GM23338 (cell line): ENCODE data around the gene ME2. TPM values are rescaled to one million over a fixed set of nuclear protein-coding genes. Genes with fewer than 3 reads are reported as not detected.

Experiments used
- ATAC-seq: fragments of 200-7000 bp; cut with Tn5 transposase; 3 replicates; pipeline ENCODE4 v1.9.1; 2020
- DNase-seq: peaks from one replicate; pipeline ENCODE4 v3.0.0-alpha.2; 2015; ENCODE audit warnings: low spot score
- H2AFZ ChIP-seq: fragments of 200-600 bp; sonication (generic); 2 replicates; pipeline ENCODE4 v1.8.0; 2016; ENCODE audit warnings: antibody characterized with exemption, mild to moderate bottlenecking, moderate library complexity
- H3F3A ChIP-seq: fragments of 200-600 bp; sonication (generic); replicated peaks from 2 replicates; pipeline ENCODE4 v1.8.0; 2017; ENCODE audit warnings: antibody characterized with exemption, mixed run types, low read depth
- H3K27ac ChIP-seq: fragments of 200-600 bp; sonication (generic); 2 replicates; pipeline ENCODE4 v1.6.1; 2016; ENCODE audit warnings: low read depth
- H3K27me3 ChIP-seq: fragments of 200-600 bp; sonication (generic); 2 replicates; pipeline ENCODE4 v1.8.0; 2016; ENCODE audit warnings: mild to moderate bottlenecking, mixed run types, moderate library complexity; ENCODE audit not compliant: insufficient read depth
- H3K36me3 ChIP-seq: fragments of 200-600 bp; sonication (generic); 2 replicates; pipeline ENCODE4 v1.8.0; 2016; ENCODE audit warnings: mild to moderate bottlenecking; ENCODE audit not compliant: insufficient read depth
- H3K4me1 ChIP-seq: fragments of 200-600 bp; sonication (generic); 2 replicates; pipeline ENCODE4 v1.8.0; 2016; ENCODE audit warnings: mild to moderate bottlenecking, moderate library complexity; ENCODE audit not compliant: insufficient read depth
- H3K4me2 ChIP-seq: fragments of 200-600 bp; sonication (generic); 2 replicates; pipeline ENCODE4 v1.7.1; 2017; ENCODE audit warnings: mixed run types
- H3K4me3 ChIP-seq: fragments of 200-600 bp; sonication (generic); 2 replicates; pipeline ENCODE4 v1.6.1; 2016; ENCODE audit warnings: mixed run types
- H3K79me2 ChIP-seq: fragments of 200-600 bp; sonication (generic); replicated peaks from 2 replicates; pipeline ENCODE4 v1.8.0; 2017; ENCODE audit warnings: mild to moderate bottlenecking; ENCODE audit not compliant: insufficient read depth
- H3K9me2 ChIP-seq: fragments of 200-600 bp; sonication (generic); 2 replicates; pipeline ENCODE4 v1.8.0; 2017; ENCODE audit not compliant: insufficient read depth
- H4K20me1 ChIP-seq: fragments of 200-600 bp; sonication (generic); replicated peaks from 2 replicates; pipeline ENCODE4 v1.8.0; 2017; ENCODE audit warnings: mild to moderate bottlenecking; ENCODE audit not compliant: insufficient read depth
- H3K27ac Mint-ChIP-seq: 2 replicates; pipeline ENCODE4 v1.8.0; 2020; ENCODE audit warnings: inconsistent platforms, mild to moderate bottlenecking, moderate library complexity, mixed read lengths
- H3K27me3 Mint-ChIP-seq: 3 replicates; pipeline ENCODE4 v1.8.0; 2022; ENCODE audit warnings: low read depth, mild to moderate bottlenecking, moderate library complexity, mixed read lengths, inconsistent platforms; ENCODE audit not compliant: insufficient read depth, poor library complexity
- H3K36me3 Mint-ChIP-seq: 3 replicates; pipeline ENCODE4 v1.8.0; 2021; ENCODE audit warnings: low read depth, mild to moderate bottlenecking, inconsistent platforms, moderate library complexity, mixed read lengths
- H3K4me1 Mint-ChIP-seq: 3 replicates; pipeline ENCODE4 v1.8.0; 2020; ENCODE audit warnings: mild to moderate bottlenecking, inconsistent platforms, mixed read lengths
- H3K4me3 Mint-ChIP-seq: 3 replicates; pipeline ENCODE4 v1.8.0; 2021; ENCODE audit warnings: moderate library complexity, mild to moderate bottlenecking, inconsistent platforms, mixed read lengths
- H3K9me3 Mint-ChIP-seq: 3 replicates; pipeline ENCODE4 v1.8.0; 2020; ENCODE audit warnings: moderate library complexity, mild to moderate bottlenecking, inconsistent platforms, mixed read lengths
- CREB1 ChIP-seq: fragments of 250-450 bp; sonication (Bioruptor Pico); IDR thresholded peaks from 2 replicates; pipeline ENCODE4 v1.5.0; 2020; ENCODE audit warnings: low read depth, mild to moderate bottlenecking, moderate library complexity
- CTCF ChIP-seq, 2 experiments: fragments of 200-600 bp in 1 of 2; sonication (generic) in 1 of 2; conservative IDR thresholded peaks; 2 replicates each; pipeline versions ENCODE4 v1.5.1 to v1.6.1; 2016 to 2017; ENCODE audit warnings: antibody characterized with exemption in 2 of 2, low read depth in 2 of 2, mild to moderate bottlenecking in 2 of 2, moderate library complexity in 1 of 2
- ETS1 ChIP-seq: IDR thresholded peaks from 2 replicates; pipeline ENCODE4 v1.6.1; 2016; ENCODE audit warnings: antibody characterized with exemption
- EZH2 ChIP-seq: fragments of 200-600 bp; sonication (generic); IDR thresholded peaks from one replicate; pipeline ENCODE4 v1.8.0; 2017; ENCODE audit warnings: antibody characterized with exemption, mild to moderate bottlenecking, low read depth; ENCODE audit not compliant: unreplicated experiment
- EZH2phosphoT487 ChIP-seq: fragments of 200-600 bp; sonication (generic); IDR thresholded peaks from one replicate; pipeline ENCODE4 v1.8.1; 2018; ENCODE audit warnings: antibody characterized with exemption; ENCODE audit not compliant: unreplicated experiment
- JUNB ChIP-seq: IDR thresholded peaks from one replicate; pipeline ENCODE4 v1.6.1; 2016; ENCODE audit warnings: antibody characterized with exemption; ENCODE audit not compliant: unreplicated experiment
- NANOG ChIP-seq: IDR thresholded peaks from 2 replicates; pipeline ENCODE4 v1.6.1; 2016; ENCODE audit warnings: antibody characterized with exemption, borderline replicate concordance
- POLR2AphosphoS5 ChIP-seq: IDR thresholded peaks from 2 replicates; pipeline ENCODE4 v1.6.1; 2016; ENCODE audit warnings: antibody characterized with exemption, low read depth
- REST ChIP-seq: IDR thresholded peaks from one replicate; pipeline ENCODE4 v1.6.1; 2018; ENCODE audit warnings: antibody characterized with exemption; ENCODE audit not compliant: unreplicated experiment
- STAT1 ChIP-seq: IDR thresholded peaks from one replicate; pipeline ENCODE4 v1.6.1; 2016; ENCODE audit warnings: antibody characterized with exemption; ENCODE audit not compliant: unreplicated experiment
- ZNF114 ChIP-seq: fragments of 250-450 bp; sonication (Bioruptor Pico); IDR thresholded peaks from 2 replicates; pipeline ENCODE4 v1.5.0; 2020; ENCODE audit warnings: mild to moderate bottlenecking, moderate library complexity
- ZNF331 ChIP-seq: fragments of 250-450 bp; sonication (Bioruptor Pico); IDR thresholded peaks from 2 replicates; pipeline ENCODE4 v1.5.0; 2020; ENCODE audit warnings: low read depth, mild to moderate bottlenecking, moderate library complexity
- ZNF462 ChIP-seq: fragments of 250-450 bp; sonication (Bioruptor Pico); IDR thresholded peaks from 2 replicates; pipeline ENCODE4 v1.5.0; 2020; ENCODE audit warnings: mild to moderate bottlenecking, moderate library complexity
- polyA plus RNA-seq: library from polyadenylated mRNA; unstranded; fragments of >200 nt; fragmentation: Nextera tagmentation; extraction: Ambion mirVana; gene quantifications from 2 replicates; pipeline ENCODE4 v1.2.1, GENCODE V29; 2016
- total RNA-seq: library from RNA; depleted of rRNA; stranded (reverse); fragments of >200 nt; shearing (Covaris generic); gene quantifications from 2 replicates; pipeline ENCODE4 v1.2.3, GENCODE V29; 2014

ME2 gene
- total and polyA plus RNA-seq, 2 experiments from 2014 or later = 61.0 to 102 TPM

GRCh38 chr18:50836521-50836957, 42.4 kb upstream of the ME2 start:
- Histone ChIP-seq H3K4me2 (no peak overlapping the region), H3F3A (no peaks in the 10 kb centered on the region), H3K4me1 (no peaks in the 10 kb centered on the region), H3K4me3 (no peak overlapping the region), H3K9me2 (no peaks in the 10 kb centered on the region), H3K27me3 (no peaks in the 10 kb centered on the region), H3K79me2 (no peaks in the 10 kb centered on the region), H3K36me3 (no peaks in the 10 kb centered on the region), H2AFZ (peak overlapping the region; percentile 56; the same call in 1 of the 2 replicates), H4K20me1 (no peaks in the 10 kb centered on the region), H3K27ac (no peak overlapping the region)
- Mint-ChIP-seq H3K9me3 (no peaks in the 10 kb centered on the region), H3K36me3 (no peaks in the 10 kb centered on the region), H3K4me3 (no peak overlapping the region), H3K27me3 (no peaks in the 10 kb centered on the region), H3K27ac (no peak overlapping the region), H3K4me1 (peaks cover 6% of the 10 kb centered on the region; the same call in 1 of the 3 replicates)
- no peak for TF ChIP-seq ETS1
- TF ChIP-seq ZNF462 (CRISPR knock-in tag) = no peak
- TF ChIP-seq ZNF331 (CRISPR knock-in tag) = no peak
- no peak for TF ChIP-seq CTCF (conservative IDR thresholded peaks at IDR 0.05; ENCODE audit: low read depth in 2 of 2)
- no peak for TF ChIP-seq CREB1 (CRISPR knock-in tag)
- TF ChIP-seq NANOG = no peak
- TF ChIP-seq STAT1 = no peak
- TF ChIP-seq EZH2 = no peak
- TF ChIP-seq EZH2phosphoT487 = no peak
- no peak for TF ChIP-seq JUNB
- TF ChIP-seq ZNF114 (CRISPR knock-in tag) = no peak
- TF ChIP-seq REST = no peak
- TF ChIP-seq POLR2AphosphoS5 = no peak
- ATAC-seq = no peak
- DNase-seq = no peak
